OCI-LY3 (cell line): Measurements from ENCODE around the gene ADAM10.

ENCODE experiments used
- H2AFZ ChIP-seq: fragments of 200-600, 300-600 bp; shearing (Covaris generic); 2 replicates; pipeline ENCODE4 v1.6.0; 2014; ENCODE audit warnings: antibody characterized with exemption, low read depth, low read length
- H3K27ac ChIP-seq: fragments of 200-600, 300-600 bp; sonication (generic); 2 replicates; pipeline ENCODE4 v1.5.1; 2014; ENCODE audit warnings: mild to moderate bottlenecking, low read length, moderate library complexity, mixed read lengths
- H3K27me3 ChIP-seq: fragments of 200-600, 300-600 bp; sonication (generic); 2 replicates; pipeline ENCODE4 v1.6.1; 2014; ENCODE audit warnings: low read depth, low read length, mixed read lengths
- H3K36me3 ChIP-seq: fragments of 200-600, 300-600 bp; sonication (generic); replicated peaks from 2 replicates; pipeline ENCODE3; 2014; ENCODE audit warnings: low read depth, low read length, mixed read lengths
- H3K4me1 ChIP-seq: fragments of 300-600, 200-600 bp; sonication (generic); 2 replicates; pipeline ENCODE4 v1.6.1; 2014; ENCODE audit warnings: low read length, mixed read lengths
- H3K4me2 ChIP-seq: fragments of 200-600, 300-600 bp; sonication (generic); 2 replicates; pipeline ENCODE4 v1.6.1; 2014; ENCODE audit warnings: low read length, mixed read lengths
- H3K4me3 ChIP-seq: fragments of 300-600, 200-600 bp; sonication (generic); 2 replicates; pipeline ENCODE4 v1.5.1; 2014; ENCODE audit warnings: antibody characterized with exemption, mild to moderate bottlenecking, low read length, moderate library complexity
- H3K79me2 ChIP-seq: fragments of 300-600, 200-600 bp; shearing (Covaris generic); 2 replicates; pipeline ENCODE4 v1.6.1; 2014; ENCODE audit warnings: mild to moderate bottlenecking, low read length, mixed read lengths
- H3K9ac ChIP-seq: fragments of 300-600, 200-600 bp; shearing (Covaris generic); 2 replicates; pipeline ENCODE4 v1.6.0; 2014; ENCODE audit warnings: mild to moderate bottlenecking, low read length, moderate library complexity
- H3K9me3 ChIP-seq: fragments of 200-600, 300-600 bp; shearing (Covaris generic); 2 replicates; pipeline ENCODE4 v1.6.1; 2014; ENCODE audit warnings: low read length, mixed read lengths; ENCODE audit not compliant: insufficient read depth
- H4K20me1 ChIP-seq: fragments of 200-600, 300-600 bp; sonication (generic); 2 replicates; pipeline ENCODE4 v1.6.1; 2016; ENCODE audit warnings: low read length, mixed read lengths; ENCODE audit not compliant: insufficient read depth
- EZH2phosphoT487 ChIP-seq: fragments of 200-600 bp; shearing (Covaris generic); IDR thresholded peaks from 2 replicates; pipeline ENCODE4 v1.6.1; 2018; ENCODE audit warnings: antibody characterized with exemption, mixed run types, low read depth
- TF ChIP-seq, protein P1 (sequence below): fragments of 200-600, 300-600 bp; sonication (generic); IDR thresholded peaks from 2 replicates; pipeline ENCODE4 v1.5.1; 2014; ENCODE audit warnings: antibody characterized with exemption, low read length, low read depth

ADAM10 gene

DNA sequence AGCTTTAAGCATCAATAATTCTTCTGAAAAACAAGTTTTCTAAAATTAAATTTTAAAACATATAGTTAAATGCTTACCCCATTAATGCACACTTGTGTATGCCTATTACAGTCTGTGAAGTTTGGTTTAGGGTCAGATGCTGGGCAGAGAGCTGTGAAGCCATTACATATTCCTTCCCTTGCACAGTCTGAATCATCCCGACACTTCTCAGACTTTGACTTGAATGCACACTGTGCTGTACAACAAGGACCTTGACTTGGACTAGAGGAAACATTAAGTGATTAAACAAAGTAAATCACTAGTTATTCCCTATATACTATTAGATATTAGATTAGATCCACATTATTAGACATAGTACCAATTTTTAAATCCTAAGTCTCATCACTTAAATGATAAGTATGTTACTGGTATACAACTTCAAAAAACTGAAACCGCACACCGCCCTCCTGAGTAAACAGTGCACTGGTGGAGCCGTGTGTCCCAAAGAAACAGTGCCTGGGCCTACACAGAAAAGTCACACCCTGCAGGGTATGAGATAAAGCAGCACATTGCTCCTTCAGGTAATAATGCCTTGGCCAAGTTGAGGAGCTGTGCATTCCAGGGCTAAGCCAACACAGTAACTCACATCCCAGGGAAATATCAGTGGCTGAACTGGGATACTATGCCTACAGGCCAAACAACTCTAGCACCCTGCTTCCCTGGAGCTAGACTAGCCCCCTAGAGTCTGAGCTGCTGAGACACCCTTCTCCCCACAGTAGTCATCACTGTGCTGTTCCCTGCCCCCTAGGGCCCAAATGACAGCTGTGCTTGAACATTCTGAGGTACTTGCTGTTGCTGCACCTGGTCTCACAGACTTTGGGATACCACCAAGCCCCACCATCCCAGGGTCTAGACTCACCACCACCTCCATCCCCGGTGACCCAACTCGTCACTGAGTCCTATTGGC is 137.5 kb downstream of the ADAM10 start:
- TF ChIP-seq, protein P1, sequence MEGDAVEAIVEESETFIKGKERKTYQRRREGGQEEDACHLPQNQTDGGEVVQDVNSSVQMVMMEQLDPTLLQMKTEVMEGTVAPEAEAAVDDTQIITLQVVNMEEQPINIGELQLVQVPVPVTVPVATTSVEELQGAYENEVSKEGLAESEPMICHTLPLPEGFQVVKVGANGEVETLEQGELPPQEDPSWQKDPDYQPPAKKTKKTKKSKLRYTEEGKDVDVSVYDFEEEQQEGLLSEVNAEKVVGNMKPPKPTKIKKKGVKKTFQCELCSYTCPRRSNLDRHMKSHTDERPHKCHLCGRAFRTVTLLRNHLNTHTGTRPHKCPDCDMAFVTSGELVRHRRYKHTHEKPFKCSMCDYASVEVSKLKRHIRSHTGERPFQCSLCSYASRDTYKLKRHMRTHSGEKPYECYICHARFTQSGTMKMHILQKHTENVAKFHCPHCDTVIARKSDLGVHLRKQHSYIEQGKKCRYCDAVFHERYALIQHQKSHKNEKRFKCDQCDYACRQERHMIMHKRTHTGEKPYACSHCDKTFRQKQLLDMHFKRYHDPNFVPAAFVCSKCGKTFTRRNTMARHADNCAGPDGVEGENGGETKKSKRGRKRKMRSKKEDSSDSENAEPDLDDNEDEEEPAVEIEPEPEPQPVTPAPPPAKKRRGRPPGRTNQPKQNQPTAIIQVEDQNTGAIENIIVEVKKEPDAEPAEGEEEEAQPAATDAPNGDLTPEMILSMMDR, result no peak
- TF ChIP-seq EZH2phosphoT487, result no peak
- peaks cover 13% of the 10 kb centered on the region for H3K79me2 ChIP-seq
- peaks cover 9% of the 10 kb centered on the region; the same call in 1 of the 2 replicates for H4K20me1 ChIP-seq
- peak overlapping the region; percentile 5; the same call in 1 of the 2 replicates for H3K4me2 ChIP-seq
- H3K4me3 ChIP-seq, result no peak overlapping the region
- peaks cover 20% of the 10 kb centered on the region for H3K36me3 ChIP-seq
- no peak overlapping the region for H3K27ac ChIP-seq
- H3K9me3 ChIP-seq, result peaks cover 6% of the 10 kb centered on the region; the same call in 1 of the 2 replicates
- H3K9ac ChIP-seq, result no peak overlapping the region
- H2AFZ ChIP-seq, result no peak overlapping the region
- H3K27me3 ChIP-seq, result no peaks in the 10 kb centered on the region
- H3K4me1 ChIP-seq, result peaks cover 34% of the 10 kb centered on the region

DNA sequence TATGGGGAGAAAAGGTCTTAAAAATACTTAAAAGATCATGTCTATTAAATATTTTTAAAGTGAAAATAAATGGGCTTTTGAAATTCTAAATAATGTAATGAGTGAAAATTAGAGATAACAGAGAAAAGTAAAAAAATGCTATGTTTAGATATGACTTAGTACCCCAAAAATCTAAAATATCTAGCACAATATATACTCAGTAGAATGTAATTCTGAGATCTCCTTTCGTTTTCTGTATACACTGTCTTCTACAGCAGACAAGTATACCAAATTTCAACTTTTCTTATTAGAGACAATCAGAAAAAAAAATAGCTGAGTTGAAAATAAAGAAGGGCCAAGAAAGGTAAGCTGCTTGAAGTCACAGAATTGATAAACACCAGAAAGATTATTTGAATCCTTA is 140.8 kb downstream of the ADAM10 start:
- Histone ChIP-seq H4K20me1 (peaks cover 9% of the 10 kb centered on the region; the same call in 1 of the 2 replicates), H3K36me3 (peaks cover 11% of the 10 kb centered on the region), H3K9ac (no peak overlapping the region), H3K4me2 (no peak overlapping the region), H3K27ac (no peak overlapping the region), H3K4me1 (peaks cover 26% of the 10 kb centered on the region), H3K27me3 (no peaks in the 10 kb centered on the region), H2AFZ (no peak overlapping the region), H3K9me3 (no peaks in the 10 kb centered on the region), H3K79me2 (peaks cover 9% of the 10 kb centered on the region), H3K4me3 (no peak overlapping the region)
- TF ChIP-seq EZH2phosphoT487, result no peak
- TF ChIP-seq, protein P1, result no peak

DNA sequence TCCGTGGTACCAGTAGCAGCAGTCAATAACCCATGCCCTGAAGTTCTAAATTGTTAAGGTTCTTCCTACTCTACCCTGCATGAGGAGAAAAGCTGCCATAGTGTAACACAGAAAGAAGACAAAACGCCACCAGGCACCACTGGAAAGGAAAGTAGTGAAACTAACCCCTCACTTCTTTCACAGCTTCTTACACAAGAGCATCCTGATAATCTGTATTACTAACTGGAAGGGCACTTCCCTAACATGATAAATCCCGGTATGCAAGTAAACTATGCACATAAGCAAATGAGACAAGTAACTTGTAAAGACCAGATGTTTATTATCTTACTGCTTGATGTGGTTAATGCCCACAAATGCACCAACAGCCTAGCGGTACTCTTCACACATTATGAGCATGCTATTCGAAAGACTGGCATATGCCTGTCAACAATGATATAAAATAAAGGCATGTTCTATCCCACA is 141.3 kb downstream of the ADAM10 start:
- Histone ChIP-seq H3K4me2 (no peak overlapping the region), H3K4me1 (peaks cover 20% of the 10 kb centered on the region), H4K20me1 (peaks cover 8% of the 10 kb centered on the region; the same call in 1 of the 2 replicates), H3K27me3 (no peaks in the 10 kb centered on the region), H3K4me3 (no peak overlapping the region), H3K27ac (no peak overlapping the region), H3K9ac (no peak overlapping the region), H3K79me2 (peaks cover 9% of the 10 kb centered on the region), H2AFZ (no peak overlapping the region), H3K9me3 (no peaks in the 10 kb centered on the region), H3K36me3 (peaks cover 10% of the 10 kb centered on the region)
- TF ChIP-seq, protein P1, result no peak
- TF ChIP-seq EZH2phosphoT487, result no peak

DNA sequence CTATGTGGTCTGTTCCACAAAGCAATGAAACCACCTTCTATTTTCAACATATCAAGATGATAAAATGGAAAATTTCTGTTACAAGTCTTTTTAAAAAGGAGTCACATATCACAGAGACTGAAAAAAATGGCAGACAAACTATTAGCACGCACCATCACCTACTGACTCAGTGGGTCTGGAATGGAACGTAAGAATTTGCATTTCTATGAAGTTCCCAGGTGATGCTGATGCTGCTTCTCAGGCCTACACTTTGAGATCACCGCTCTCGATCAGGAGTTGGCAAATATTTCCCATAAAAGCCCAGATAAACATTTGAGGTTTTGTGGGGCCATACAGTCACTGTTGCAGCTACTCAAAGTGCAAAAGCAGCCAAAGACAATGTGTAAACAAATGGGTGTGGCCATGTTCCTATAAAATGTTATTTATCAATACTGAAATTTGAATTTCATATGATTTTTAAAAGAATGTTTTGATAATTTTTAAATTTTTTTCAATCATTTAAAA is 142.9 kb downstream of the ADAM10 start:
- H4K20me1 ChIP-seq, result no peaks in the 10 kb centered on the region
- TF ChIP-seq EZH2phosphoT487, result no peak
- TF ChIP-seq, protein P1, result no peak
- no peak overlapping the region for H3K27ac ChIP-seq
- no peak overlapping the region for H3K4me2 ChIP-seq
- peaks cover 5% of the 10 kb centered on the region for H3K4me1 ChIP-seq
- H3K27me3 ChIP-seq, result no peaks in the 10 kb centered on the region
- no peak overlapping the region for H3K9ac ChIP-seq
- no peaks in the 10 kb centered on the region for H3K9me3 ChIP-seq
- no peak overlapping the region for H3K4me3 ChIP-seq
- H3K36me3 ChIP-seq, result peaks cover 8% of the 10 kb centered on the region
- no peak overlapping the region for H2AFZ ChIP-seq
- no peaks in the 10 kb centered on the region for H3K79me2 ChIP-seq
